22Rv1 (cell line): Measurements from ENCODE around the gene RPS6KL1.

ENCODE experiments used
- H3K27ac ChIP-seq: fragments of 450-650 bp; 2 replicates; pipeline ENCODE4 v1.5.1; 2017
- ZFX ChIP-seq: fragments of 450-650 bp; IDR thresholded peaks from 2 replicates; pipeline ENCODE4 v1.6.1; 2017; ENCODE audit warnings: antibody characterized with exemption, borderline replicate concordance
- TF ChIP-seq, protein P1 (sequence below): fragments of 450-650 bp; IDR thresholded peaks from 2 replicates; pipeline ENCODE4 v1.5.1; 2017; ENCODE audit warnings: mild to moderate bottlenecking

The RPS6KL1 gene

DNA sequence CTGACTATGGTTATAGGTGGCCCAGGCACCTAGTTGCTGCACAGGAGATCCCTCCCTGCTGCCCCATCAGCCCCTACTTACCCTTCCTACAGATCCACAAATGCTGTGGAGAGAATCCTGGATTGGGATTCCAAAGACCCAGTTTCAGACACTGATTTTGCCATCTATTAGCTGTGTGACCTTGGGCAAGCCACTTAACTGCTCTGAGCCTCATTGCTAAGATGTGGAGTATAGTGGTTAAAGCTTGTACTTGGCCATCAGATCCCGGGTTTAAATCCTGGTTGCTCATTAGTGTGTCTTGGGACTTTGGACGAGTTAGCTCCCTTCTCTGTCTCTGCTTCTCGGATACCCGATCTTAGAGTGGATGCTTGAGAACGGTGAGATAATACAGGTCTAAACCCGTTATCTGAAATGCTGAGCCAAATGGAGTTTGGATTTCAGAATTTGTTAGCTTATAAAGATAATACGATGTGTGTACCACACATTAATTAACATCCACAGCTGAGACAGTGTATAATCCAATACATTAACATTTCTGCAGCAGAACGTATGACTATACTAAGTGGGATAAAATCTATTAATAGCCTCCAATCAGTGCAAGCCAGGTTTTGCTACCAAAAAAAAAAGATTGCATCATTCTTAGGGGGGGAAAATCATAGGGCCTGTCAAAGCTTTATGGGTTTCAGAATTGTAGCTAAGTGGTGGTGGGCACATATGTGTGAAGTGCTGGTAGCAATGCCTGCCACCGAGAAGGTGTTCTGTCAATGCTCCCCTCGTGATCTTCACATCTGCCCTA, 63.1 kb downstream of the RPS6KL1 start:
- TF ChIP-seq, protein P1, sequence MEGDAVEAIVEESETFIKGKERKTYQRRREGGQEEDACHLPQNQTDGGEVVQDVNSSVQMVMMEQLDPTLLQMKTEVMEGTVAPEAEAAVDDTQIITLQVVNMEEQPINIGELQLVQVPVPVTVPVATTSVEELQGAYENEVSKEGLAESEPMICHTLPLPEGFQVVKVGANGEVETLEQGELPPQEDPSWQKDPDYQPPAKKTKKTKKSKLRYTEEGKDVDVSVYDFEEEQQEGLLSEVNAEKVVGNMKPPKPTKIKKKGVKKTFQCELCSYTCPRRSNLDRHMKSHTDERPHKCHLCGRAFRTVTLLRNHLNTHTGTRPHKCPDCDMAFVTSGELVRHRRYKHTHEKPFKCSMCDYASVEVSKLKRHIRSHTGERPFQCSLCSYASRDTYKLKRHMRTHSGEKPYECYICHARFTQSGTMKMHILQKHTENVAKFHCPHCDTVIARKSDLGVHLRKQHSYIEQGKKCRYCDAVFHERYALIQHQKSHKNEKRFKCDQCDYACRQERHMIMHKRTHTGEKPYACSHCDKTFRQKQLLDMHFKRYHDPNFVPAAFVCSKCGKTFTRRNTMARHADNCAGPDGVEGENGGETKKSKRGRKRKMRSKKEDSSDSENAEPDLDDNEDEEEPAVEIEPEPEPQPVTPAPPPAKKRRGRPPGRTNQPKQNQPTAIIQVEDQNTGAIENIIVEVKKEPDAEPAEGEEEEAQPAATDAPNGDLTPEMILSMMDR, result no peak
- TF ChIP-seq ZFX, result no peak
- no peak overlapping the region for H3K27ac ChIP-seq

DNA sequence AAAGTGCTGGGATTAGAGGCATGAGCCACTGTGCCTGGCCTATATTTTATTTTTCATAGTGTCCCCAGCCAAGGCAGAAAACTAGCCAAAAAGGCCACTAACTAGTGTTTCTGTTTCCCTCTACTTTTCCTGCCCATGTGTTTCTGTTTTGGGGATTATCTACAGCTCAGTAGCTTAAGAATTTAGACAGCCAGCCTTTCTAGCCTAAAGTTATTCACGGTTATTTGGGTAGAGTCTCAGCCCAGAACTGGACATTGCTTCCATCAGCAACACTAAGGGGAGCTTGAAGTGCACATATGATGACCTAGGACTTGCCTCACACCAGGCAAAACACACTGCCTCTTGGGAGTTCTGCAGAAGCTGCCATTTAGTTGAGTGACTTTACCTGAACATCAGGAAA, 65.0 kb downstream of the RPS6KL1 start:
- H3K27ac ChIP-seq, result no peak overlapping the region
- no peak for TF ChIP-seq ZFX
- TF ChIP-seq, protein P1, result no peak

DNA sequence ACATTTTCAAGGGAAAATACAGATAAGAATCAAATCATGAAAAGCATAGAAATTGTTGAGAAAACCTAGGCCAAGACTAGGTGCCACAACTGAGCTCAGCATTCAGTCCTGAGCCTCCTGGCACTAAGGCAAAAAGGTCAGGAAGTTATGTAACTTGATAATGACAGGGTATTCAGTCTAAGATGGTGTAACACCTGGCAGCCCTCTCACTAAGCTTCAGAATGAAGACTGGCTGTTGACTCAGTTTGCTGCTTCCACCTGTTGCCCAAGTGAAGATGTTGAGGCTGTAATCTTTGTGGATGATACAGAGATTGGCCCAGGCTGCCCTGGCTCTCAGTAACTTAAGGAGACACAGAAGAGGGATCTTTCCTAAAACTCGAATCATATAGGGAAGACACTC, 66.7 kb downstream of the RPS6KL1 start:
- no peak overlapping the region for H3K27ac ChIP-seq
- TF ChIP-seq ZFX, result no peak
- TF ChIP-seq, protein P1, result no peak

DNA sequence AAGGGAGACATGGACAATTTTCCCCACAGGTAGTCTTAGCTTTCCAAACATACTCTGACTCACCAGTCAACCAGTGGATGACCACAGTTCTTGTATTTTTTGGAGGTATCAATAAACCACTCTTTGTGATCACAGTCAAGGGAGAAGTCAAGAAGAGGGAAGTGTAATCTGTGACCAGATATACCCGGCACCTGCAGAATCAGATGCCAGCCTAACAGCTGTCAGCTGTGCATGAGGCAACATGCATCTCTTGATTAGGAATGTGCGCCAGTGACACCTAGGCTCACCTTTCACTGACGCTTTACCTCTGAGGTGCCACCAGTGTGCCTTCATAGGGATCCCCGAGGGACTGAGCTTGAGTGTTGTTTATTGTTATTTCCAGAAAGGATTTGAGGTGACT, 67.1 kb downstream of the RPS6KL1 start:
- TF ChIP-seq, protein P1, result no peak
- TF ChIP-seq ZFX, result no peak
- H3K27ac ChIP-seq, result no peak overlapping the region

DNA sequence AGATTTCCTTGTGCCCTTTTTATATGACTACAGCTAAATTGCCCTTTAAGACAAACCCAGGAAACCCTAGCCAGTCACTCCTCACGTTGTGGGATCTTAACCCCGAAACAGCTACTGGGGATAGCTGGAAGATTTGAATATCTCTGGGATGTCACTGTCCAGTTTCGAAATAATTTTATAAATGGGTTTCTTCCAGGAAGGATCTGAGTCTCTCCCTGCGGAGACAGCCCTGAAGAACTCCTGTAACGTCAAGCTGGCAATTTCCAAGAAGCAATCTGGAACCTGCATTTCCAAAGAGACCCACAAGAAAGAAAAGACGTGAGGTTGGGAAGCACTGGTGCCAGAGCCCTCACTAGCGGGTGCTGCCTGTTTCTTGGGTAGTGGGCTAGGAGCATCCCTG, 68.0 kb downstream of the RPS6KL1 start:
- TF ChIP-seq, protein P1, result no peak
- no peak for TF ChIP-seq ZFX
- no peak overlapping the region for H3K27ac ChIP-seq
